Measurements from ENCODE around the gene FRMD1. TPM values are rescaled to one million over a fixed set of nuclear protein-coding genes. Genes with fewer than 3 reads are reported as not detected.

FRMD1 gene
- total RNA-seq, 1 donor from 2014 or later: not detected

DNA sequence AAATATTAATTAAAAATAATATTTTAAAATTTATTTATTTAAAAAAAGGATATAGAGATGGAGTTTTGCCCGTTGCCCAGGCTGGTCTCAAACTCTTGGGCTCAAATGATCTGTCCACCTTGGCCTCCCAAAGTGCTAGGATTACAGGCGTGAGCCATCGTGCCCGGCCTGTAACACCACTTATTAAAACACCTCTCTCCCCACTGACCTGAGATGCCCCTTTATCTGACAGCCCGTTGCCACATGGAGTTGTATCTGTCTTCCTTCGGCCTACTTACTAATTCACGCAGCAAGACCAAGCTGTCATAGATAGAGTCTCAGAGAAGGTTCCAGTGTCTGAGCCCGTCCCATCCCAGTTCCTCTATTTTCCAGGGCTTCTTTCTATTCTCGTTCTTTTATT is 50.8 kb downstream of the FRMD1 start:
- Histone ChIP-seq H2AFZ (replicated peaks) (no peak overlapping the region), H3K27me3 (no peaks in the 10 kb centered on the region), H3K27ac (no peak overlapping the region), H3K4me2 (no peak overlapping the region), H3K9me3 (ENCODE audit: low read depth) (no peaks in the 10 kb centered on the region), H4K20me1 (ENCODE audit: low read depth) (no peaks in the 10 kb centered on the region), H3K36me3 (no peaks in the 10 kb centered on the region), H3K4me3 (no peak overlapping the region), H3K9ac (no peak overlapping the region), H3K4me1 (peaks cover 8% of the 10 kb centered on the region), H3K79me2 (ENCODE audit: low read depth) (no peaks in the 10 kb centered on the region), H3F3A (ENCODE audit: low read depth) (no peaks in the 10 kb centered on the region)
- Mint-ChIP-seq H3K27me3 (ENCODE audit: insufficient read depth, low read depth) (peaks cover 2% of the 10 kb centered on the region), H3K36me3 (no peaks in the 10 kb centered on the region), H3K27ac (no peak overlapping the region), H3K9me3 (no peaks in the 10 kb centered on the region), H3K4me1 (peaks cover 25% of the 10 kb centered on the region), H3K4me3 (no peak overlapping the region)
- TF ChIP-seq EZH2phosphoT487 (IDR thresholded peaks at IDR 0.05): no peak
- TF ChIP-seq, protein P1, sequence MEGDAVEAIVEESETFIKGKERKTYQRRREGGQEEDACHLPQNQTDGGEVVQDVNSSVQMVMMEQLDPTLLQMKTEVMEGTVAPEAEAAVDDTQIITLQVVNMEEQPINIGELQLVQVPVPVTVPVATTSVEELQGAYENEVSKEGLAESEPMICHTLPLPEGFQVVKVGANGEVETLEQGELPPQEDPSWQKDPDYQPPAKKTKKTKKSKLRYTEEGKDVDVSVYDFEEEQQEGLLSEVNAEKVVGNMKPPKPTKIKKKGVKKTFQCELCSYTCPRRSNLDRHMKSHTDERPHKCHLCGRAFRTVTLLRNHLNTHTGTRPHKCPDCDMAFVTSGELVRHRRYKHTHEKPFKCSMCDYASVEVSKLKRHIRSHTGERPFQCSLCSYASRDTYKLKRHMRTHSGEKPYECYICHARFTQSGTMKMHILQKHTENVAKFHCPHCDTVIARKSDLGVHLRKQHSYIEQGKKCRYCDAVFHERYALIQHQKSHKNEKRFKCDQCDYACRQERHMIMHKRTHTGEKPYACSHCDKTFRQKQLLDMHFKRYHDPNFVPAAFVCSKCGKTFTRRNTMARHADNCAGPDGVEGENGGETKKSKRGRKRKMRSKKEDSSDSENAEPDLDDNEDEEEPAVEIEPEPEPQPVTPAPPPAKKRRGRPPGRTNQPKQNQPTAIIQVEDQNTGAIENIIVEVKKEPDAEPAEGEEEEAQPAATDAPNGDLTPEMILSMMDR (IDR thresholded peaks at IDR 0.05): no peak
- DNase-seq (ENCODE audit: low spot score): no peak

DNA sequence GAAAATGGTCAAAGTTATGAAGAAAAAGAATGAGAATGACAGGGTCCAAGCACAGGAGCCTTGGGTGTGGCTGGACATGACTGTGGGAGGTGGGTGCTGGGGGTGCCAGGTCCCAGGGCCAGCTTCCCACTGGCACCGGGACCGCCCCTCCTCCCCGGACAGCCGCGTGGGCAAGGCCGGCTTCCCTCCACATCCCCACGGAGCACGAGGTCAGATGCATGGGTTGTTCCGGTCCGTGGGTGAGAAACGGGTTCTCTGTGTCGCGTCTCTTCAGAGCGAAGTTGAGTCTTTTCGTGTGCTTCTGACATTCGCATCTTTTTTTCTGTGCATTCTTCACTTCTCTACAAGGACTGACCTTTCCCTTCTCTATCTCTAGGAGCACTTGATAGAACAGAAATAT is 51.5 kb downstream of the FRMD1 start:
- H3K27ac ChIP-seq: no peak overlapping the region
- Mint-ChIP-seq H3K27ac (no peak overlapping the region), H3K36me3 (no peaks in the 10 kb centered on the region), H3K9me3 (no peaks in the 10 kb centered on the region), H3K27me3 (ENCODE audit: insufficient read depth, low read depth) (peaks cover 2% of the 10 kb centered on the region), H3K4me1 (peaks cover 24% of the 10 kb centered on the region), H3K4me3 (no peak overlapping the region)
- H3K27me3 ChIP-seq: no peaks in the 10 kb centered on the region
- no peaks in the 10 kb centered on the region for H3K36me3 ChIP-seq
- H3K9ac ChIP-seq: no peak overlapping the region
- H4K20me1 ChIP-seq (ENCODE audit: low read depth): no peaks in the 10 kb centered on the region
- H3F3A ChIP-seq (ENCODE audit: low read depth): no peaks in the 10 kb centered on the region
- no peak overlapping the region for H3K4me3 ChIP-seq
- no peaks in the 10 kb centered on the region for H3K9me3 ChIP-seq (ENCODE audit: low read depth)
- peaks cover 8% of the 10 kb centered on the region for H3K4me1 ChIP-seq
- TF ChIP-seq, protein P1 (IDR thresholded peaks at IDR 0.05): no peak
- no peak for TF ChIP-seq EZH2phosphoT487 (IDR thresholded peaks at IDR 0.05)
- no peak for TF ChIP-seq EZH2 (IDR thresholded peaks at IDR 0.05)
- no peak for DNase-seq (ENCODE audit: low spot score)
- no peaks in the 10 kb centered on the region for H3K79me2 ChIP-seq (ENCODE audit: low read depth)
- H3K4me2 ChIP-seq: no peak overlapping the region
- no peak overlapping the region for H2AFZ ChIP-seq (replicated peaks)

DNA sequence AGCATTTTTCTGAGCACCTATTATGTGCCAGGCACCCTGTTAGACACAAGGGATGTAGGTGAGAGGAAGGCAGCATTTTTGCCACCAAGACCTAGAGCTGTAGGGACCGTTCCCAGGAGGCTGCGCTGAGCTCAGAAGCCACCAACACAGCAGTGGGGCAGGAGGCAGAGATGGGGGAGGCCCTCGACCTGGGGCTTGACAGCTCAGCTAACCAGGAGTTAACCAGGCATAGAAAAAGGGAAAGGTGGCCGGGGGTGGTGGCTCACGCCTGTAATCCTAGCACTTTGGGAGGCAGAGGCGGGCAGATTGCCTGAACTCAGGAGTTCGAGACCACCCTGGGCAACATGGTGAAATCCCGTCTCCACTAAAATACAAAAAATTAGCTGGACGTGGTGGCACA is 52.1 kb downstream of the FRMD1 start:
- DNase-seq (ENCODE audit: low spot score): no peak
- TF ChIP-seq EZH2 (IDR thresholded peaks at IDR 0.05): no peak
- TF ChIP-seq, protein P1 (IDR thresholded peaks at IDR 0.05): no peak
- no peak for TF ChIP-seq EZH2phosphoT487 (IDR thresholded peaks at IDR 0.05)
- no peak overlapping the region for H3K4me2 ChIP-seq
- no peak overlapping the region for H3K27ac Mint-ChIP-seq
- H3K27me3 Mint-ChIP-seq (ENCODE audit: insufficient read depth, low read depth): peaks cover 2% of the 10 kb centered on the region
- H3K9me3 Mint-ChIP-seq: no peaks in the 10 kb centered on the region
- H3K79me2 ChIP-seq (ENCODE audit: low read depth): no peaks in the 10 kb centered on the region
- H2AFZ ChIP-seq (replicated peaks): no peak overlapping the region
- no peak overlapping the region for H3K27ac ChIP-seq
- H3K4me3 ChIP-seq: no peak overlapping the region
- no peak overlapping the region for H3K4me3 Mint-ChIP-seq
- no peaks in the 10 kb centered on the region for H3K36me3 ChIP-seq
- H3K27me3 ChIP-seq: no peaks in the 10 kb centered on the region
- H4K20me1 ChIP-seq (ENCODE audit: low read depth): no peaks in the 10 kb centered on the region
- H3K4me1 ChIP-seq: peaks cover 8% of the 10 kb centered on the region
- H3K9me3 ChIP-seq (ENCODE audit: low read depth): no peaks in the 10 kb centered on the region
- H3K36me3 Mint-ChIP-seq: no peaks in the 10 kb centered on the region
- peaks cover 18% of the 10 kb centered on the region for H3K4me1 Mint-ChIP-seq
- H3K9ac ChIP-seq: no peak overlapping the region
- H3F3A ChIP-seq (ENCODE audit: low read depth): no peaks in the 10 kb centered on the region

Data from neural progenitor cell (in vitro differentiated cells).